GM12892 (cell line): ENCODE results near the gene PROB1.

Experiments used
- POLR2A ChIP-seq: IDR thresholded peaks from 2 replicates; pipeline ENCODE4 v1.6.1; 2011; ENCODE audit warnings: low read depth, low read length, control low read depth
- POLR2AphosphoS5 ChIP-seq: IDR thresholded peaks from 2 replicates; pipeline ENCODE4 v1.6.1; 2011; ENCODE audit warnings: low read depth, low read length, control low read depth
- TAF1 ChIP-seq: IDR thresholded peaks from 2 replicates; pipeline ENCODE4 v1.6.1; 2011; ENCODE audit warnings: low read depth, mild to moderate bottlenecking, control low read depth, low read length, borderline replicate concordance

DNA sequence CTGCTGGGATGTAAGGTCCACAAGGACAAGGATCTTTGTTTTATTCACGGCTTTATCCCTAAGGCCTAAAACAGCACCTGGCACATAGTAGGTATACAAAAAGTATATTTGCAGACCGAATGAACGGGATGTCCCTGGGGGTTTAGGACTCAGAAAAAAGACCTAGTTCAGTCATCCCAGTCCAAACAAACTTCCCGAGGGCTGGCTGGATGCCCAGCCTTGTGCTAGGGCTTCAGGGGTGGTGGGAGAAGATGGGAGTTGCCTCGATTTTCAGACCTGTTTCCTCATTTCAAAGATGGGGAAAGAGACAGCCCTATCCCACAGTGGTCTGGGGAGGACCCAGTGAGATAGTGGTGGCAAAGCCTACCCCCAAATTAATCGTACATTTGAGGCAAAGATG, 3.0 kb upstream of the PROB1 start:
- TF ChIP-seq POLR2A (no peak), TAF1 (no peak), POLR2AphosphoS5 (no peak)
